HG02610 (cell line): Measurements from ENCODE around the gene CUZD1.

Experiments used
- ATAC-seq: cut with Tn5 transposase; IDR thresholded peaks from one replicate; pipeline ENCODE4 v1.9.1; 2021; ENCODE audit warnings: mild to moderate bottlenecking, moderate library complexity; ENCODE audit not compliant: unreplicated experiment

Gene CUZD1

DNA sequence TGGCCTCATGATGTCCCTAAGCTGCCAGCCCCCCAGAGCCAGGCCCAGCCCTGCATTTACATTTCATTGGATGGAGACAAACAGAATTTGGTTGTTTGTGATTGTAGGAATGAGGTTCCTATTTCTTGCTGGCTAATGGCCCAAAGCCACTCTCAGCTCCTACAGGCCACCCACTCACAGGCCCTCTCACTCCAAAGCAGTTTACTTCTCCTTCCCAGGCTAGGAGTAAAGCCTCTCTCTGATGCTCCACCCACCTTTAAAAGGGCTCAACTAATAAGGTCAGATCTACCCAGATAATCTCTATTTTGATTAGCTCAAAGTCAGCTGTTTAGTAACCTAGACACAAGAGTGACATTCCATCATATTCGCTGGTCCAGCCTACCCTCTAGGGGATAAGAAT is 11.2 kb upstream of the CUZD1 start:
- ATAC-seq, result no peak

DNA sequence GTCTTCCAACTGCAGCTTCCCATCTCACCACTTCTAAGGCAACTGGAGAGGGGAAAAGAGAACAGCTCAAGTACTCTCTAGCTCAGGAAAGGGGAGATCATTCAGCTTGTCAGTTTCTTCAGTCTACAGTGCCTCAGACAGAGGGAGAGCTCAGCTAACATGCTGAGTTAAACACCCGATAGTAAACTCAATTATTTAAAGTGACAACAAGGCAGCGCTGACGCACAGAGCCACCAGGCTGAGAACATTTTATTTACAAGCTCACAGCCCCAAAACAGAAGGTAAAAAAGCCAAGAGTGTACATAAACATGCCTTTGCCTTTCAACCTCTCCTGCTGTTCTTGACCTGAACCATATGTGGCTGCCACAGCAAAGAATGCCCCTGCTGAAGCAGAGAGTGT is 10.1 kb upstream of the CUZD1 start:
- no peak for ATAC-seq

DNA sequence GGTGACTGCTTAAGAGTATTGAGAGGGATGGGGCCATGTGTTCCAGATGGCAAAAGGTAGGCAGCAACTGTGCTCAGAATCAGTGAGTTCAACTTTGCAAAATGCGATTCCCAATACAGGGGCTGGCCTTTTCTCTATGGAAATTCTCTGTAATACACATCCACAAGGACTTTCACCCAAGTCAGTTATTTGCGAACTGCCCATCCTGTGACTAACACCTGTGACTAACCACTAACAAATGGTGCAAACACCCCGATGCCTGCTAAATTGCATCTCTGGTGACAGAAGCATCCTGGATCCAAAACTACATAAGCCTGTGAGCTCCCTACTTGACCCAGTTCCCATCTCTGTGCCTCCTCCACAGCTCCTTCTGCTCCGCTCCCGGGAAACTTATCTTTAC is 9.0 kb upstream of the CUZD1 start:
- ATAC-seq, result no peak

DNA sequence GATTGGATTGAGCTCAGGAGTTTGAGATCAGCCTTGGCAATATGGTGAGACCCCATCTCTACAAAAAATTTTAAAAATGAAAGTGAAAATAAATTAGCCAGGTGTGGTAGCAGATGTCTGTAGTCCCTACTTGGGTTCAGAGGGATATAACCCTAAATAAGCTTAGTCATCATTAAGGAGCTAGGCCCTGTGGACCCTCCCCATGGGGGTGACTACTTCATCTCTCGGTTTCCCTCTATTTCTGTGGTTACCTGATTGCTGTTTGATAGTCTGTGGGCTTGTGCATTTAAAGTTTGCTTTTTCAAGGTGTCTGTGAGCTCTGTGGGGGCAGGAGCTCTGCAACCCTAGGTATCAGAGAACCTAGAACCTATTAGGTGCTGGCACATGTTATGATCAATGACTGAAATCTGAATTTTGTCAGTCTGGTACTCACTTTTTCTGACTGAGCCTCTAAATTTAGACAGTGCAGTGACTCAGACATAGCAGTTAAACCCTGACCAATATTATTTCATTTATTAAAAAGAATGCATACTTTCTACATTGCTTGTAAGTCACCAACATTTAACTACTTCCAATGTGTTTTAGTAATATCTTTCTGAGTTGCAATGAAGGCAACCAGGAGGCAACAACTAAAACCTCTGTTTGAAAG is 8.1 kb upstream of the CUZD1 start:
- ATAC-seq, result no peak

DNA sequence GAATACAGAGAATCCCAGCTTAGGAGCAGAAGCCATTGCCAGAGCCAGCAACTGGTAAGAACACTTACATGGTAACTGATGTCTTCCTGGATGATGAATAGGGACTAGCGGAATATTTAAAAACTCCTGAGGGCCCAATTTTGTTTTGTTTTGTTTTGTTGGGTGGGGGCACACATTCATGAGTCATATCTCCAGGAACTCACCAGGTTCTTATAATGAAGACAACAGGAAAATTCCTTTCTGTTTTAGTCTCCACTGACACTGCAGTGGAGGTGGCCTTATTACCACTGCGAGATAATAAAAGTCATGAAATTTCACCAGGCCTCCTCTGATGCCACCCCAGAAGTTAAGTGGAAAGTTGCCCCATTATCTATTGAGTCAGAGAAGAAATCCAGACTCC is 6.6 kb upstream of the CUZD1 start:
- no peak for ATAC-seq

DNA sequence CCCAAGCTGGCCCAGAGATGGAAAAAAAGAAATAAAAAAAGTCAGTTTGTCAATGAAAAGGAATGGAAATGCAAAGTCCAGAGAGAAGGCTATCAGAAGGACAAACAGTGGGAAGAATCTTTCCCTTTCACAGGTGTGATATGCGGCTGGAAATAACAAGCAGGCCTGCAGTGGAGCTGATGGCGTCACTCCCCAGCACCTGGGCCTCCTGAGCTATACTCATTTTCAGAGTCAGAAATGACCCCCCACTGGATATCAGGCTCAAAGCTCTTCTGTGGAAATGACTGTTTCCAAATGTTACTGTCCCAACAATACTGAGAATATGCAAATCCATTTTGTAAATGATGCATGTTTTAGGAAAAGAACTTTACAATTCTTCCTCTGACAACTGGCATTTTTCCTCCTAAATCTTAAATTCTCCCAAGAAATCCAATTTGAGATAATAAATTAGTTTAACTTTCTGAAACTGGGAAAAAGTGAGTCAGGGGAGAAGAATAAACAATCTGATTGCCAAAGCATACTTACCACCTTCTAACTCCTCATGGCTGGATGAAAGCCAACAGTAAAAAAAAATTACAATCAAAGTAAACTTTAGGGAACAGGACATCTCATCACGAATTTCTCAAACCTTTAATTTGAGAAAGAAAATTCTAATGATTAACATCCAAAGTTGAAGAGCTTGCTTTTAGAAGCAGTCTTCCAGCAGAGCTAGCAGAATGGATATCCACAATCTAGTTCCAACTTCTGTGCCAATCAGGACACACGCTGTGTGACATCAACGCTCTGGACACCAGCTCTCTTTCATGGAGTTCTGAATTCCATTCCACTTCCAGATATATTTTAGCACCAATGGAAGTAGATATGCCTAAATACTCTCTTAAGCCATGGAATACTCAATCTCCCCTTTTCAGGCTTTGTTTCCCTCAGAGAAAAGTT is 5.3 kb upstream of the CUZD1 start:
- ATAC-seq, result no peak

DNA sequence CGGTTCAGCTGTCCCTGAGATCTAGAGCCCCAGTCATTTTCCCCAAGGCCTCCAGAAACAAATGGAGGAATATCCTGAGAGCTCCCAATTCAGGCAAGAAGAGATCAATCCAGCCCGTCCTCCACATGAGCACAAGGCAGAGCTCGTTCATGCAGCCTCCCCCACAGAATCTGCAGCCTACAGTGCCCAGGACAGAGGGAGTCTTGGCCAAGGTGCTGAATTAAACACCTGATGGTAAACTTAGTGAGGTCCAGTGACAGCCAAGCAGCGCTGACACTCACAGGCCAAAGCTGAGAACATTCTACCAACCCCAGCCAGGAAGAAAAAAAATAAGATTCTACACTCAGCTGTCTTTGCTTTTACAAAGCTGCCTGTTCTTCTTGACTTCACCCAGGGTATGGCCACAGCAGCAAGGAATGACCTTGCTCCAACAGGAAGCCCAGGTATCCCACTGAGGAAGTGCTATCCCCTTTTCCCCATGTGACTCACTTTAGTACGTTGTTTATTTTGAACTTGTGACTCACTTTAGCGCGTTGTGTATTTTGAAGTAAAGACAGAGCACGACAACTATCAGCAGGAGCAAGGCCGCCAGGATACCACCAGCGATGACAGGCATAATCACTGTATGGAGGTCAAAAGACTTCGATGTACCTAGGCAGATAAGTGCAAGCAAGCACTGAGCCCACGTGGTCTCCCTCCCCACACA is 4.4 kb upstream of the CUZD1 start:
- no peak for ATAC-seq

DNA sequence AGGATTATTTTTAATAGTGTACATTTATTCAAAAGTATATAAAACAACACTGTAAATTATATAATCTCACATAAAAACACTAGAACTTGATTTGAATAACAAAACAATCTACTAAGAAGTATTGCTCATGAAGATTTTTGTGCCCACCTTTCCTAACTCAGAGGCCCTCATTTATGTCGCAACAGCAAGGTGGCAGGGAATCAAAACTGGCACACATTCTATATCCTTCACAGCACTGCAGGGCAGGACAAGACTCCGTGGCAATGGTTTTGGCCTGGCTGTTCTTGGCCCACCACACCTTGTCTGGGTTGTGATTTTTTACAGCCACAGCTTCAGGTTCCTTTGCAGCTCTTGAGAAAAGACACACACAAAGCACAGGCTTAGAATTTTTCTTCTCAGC is 3.4 kb upstream of the CUZD1 start:
- ATAC-seq, result no peak

DNA sequence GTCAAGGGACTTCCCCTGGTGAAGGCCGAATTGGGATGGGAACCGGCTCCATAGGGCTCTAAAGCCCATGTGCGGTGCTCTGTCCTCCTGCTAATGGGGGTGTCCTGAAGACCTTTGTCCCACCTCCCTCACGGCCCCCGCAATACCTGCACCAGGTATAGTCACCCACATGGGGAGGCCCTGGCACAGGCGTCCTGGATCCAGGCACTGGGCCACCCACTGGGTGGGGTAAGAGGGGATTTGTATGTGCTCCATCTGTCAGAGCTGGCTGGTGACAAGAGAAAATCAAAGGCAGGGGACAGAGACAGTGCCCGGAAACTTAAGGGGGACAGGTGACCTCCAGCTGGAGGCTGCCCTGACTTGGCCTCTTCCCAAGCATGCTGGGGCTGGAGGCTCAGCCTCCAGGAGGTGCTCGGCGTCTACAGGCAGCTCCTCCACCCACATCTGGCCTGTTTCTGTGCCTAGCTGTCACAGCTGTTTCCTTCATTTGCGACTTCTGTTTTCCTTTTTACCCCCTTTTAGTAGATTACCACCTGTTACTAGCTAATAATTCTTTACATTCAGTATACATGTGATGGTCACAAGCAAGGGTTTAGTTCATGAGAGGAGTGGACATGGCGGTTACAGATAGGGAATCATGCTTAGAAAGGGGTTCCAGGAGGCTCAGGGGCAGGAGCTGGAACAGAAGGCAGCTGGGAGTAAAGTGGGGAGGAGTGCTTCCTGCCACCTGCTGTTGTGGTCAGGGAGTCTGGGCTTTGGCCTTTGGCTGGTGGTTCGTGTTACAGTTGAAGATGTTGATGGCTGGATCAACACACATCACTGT is 2.3 kb upstream of the CUZD1 start:
- no peak for ATAC-seq

DNA sequence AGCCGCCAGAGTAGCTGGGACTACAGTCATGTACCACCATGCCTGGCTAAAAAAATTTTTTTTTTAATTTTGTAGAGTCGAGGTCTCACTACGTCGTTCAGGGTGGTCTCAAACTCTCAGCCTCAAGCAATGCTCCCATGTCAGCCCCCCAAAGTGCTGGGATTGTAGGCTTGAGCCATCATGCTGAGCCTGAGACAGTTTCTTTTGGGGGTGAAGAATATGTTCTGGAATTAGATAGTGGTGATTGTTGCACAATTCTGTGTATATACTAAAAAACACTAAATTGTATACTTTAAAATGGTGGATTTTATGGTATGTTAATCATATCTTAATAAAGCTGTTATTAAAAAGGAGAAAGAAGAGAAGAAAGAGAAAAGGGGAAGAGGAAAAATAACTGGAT is 1.5 kb downstream of the CUZD1 start:
- no peak for ATAC-seq

DNA sequence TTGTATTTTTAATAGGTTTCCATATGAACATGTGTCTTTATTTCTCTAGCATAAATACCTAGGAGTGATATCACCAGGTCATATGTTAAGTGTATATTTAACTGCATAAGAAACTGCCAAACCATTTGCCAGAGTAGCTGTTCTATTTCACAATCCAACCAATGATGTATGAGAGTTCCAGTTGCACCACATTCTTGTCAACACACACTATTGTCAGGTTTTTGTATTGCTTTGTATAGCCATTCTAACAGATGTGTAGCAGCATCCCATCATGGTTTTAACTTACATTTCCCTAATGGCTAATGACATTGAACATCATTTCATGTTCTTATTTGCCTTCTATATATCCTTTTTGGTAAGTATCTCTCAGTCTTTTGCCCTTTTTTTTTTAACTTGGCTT is 4.1 kb downstream of the CUZD1 start:
- ATAC-seq, result no peak

DNA sequence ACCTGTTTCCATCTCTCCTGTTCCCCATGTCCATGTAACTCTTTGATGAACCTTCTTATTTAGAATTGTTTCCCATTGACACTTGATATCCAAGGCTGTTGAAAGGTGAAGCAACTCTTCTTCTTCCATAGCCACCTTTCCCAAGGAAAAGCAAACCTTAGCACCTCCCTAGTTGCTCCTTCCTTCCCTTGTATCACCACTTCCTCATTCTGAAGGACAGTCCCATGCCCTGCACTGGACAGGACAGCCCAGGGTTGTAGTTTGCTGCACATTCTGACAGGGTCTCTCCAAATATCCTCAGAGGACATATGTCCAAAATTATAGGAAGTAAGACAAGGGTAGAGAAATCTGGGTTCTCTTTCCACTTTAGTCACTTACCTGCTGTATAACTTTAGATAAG is 6.2 kb downstream of the CUZD1 start:
- ATAC-seq, result no peak

DNA sequence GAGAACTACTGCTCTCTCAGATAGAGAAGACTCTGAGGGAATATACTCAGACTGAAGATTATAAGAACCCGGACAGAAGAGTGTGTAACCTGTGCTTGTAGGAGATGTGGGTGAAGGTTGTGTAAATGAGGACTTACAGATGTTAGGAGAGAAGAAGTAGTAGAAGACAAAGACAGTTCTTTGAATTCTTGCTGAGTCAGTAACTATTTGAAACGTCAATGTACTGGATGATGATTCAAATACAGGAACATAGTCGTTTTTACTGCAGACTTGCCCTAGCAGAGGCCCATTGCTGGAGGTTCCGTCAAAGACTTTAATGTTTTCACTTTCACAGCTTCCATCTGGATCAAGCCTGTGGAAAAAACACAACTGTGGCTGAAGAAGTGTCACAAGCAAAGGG is 6.8 kb downstream of the CUZD1 start:
- no peak for ATAC-seq

DNA sequence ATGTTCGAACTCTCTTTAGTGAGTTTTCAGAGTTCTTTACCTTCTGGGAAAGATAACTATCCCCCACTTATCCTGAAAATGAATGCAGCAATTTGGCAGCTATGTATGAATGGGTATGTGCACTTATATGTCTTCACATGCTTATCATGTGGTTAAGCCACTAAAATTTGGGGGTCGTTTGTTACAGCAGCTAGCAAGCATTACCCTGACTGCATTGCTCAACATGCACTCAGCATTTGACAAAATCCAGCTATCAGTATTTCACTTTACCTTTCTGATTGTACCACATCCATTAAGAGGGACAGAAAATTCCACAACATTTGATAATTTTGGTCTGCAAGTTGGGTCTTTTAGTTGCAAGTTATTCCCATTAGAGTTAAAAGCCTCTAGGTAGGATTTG is 9.7 kb downstream of the CUZD1 start:
- no peak for ATAC-seq

DNA sequence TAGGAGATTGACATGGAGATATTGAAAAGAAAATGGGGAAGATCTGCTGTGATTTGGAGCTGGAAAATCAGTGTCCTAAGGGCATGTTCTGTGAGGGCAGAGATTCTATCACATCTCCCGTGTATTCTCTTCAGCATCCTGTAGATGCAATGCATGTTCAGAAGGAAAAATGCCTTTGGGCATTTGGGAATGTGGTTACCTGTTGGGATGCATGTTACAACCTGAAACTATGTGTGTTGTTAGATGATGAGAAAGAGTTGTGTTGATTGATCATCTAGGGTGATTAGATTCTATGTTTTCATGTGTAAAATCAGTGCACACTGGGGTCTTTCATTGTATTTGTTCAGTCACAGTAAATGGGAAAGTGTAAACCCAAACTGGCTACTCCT is 14.7 kb downstream of the CUZD1 start:
- ATAC-seq, result no peak

DNA sequence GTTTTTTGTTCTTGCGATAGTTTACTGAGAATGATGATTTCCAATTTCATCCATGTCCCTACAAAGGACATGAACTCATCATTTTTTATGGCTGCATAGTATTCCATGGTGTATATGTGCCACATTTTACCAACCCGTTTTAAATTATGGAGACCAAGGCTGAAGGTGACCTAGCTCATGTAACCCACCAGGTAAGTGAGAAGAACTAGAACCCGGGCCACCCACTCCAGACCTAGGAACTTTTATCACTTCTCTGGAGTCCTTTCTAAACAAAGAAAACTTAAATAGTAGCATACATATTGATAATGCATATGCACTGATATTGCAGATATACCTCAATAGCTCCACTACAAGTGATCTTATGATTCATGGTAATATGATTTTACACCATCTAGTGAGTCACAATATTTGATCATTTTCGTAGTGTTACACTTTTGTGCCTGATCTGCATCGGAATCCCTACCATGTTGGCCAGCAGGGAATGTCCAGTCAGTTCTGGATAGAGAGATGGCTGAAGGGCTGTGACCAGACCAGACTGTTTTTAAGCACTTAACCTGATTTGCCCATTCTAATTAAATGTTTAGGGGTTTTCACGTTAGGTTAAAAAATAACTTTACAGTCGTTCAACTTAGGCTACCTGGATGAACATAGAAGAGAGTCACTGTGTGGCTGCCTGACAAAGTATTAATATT is 15.2 kb downstream of the CUZD1 start:
- ATAC-seq, result no peak

DNA sequence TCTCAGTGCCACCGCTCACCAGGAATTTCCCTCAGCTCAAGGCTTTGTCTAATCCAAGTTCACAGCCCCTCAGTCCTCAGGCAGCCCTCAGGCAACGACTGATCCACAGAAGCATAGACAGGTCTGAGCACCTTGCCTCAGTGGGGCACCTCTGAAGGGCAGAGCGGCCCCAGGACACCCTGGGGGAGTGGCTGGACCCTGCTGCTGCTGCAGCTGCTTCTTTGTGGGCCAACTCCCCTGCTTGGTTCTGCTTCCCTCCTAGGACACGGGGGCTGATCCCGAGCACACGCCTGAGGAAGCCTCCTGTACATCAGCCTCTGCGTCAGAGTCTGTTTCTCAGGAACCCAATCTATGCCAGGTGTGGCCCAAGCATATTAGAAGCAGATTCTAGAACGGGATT is 16.2 kb downstream of the CUZD1 start:
- no peak for ATAC-seq

DNA sequence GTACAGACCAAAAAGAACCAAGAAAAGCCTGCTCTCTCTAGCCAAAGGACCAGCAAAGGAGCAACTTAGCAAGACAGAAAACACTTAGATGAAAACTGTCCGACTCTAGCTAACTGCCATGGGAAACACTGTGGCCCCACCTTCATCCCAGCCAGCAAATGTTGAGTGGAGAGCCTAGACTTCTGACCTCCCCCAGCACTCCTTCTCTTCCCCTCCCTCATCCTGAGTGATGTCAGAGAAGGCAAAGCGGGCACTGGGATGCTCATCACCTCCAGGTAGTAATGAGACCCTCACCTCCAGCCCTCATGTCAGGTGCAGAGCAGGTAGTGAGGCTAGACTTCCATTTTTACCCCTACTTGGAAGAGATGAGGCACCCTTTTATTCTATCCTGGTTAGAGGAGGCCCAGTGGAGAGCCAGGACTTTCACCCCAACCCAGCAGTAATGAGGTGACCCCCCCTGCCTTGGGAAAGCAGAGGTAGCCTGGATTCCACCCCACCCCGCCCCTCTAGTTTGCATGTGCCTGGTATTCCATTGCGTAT is 16.9 kb downstream of the CUZD1 start:
- no peak for ATAC-seq

DNA sequence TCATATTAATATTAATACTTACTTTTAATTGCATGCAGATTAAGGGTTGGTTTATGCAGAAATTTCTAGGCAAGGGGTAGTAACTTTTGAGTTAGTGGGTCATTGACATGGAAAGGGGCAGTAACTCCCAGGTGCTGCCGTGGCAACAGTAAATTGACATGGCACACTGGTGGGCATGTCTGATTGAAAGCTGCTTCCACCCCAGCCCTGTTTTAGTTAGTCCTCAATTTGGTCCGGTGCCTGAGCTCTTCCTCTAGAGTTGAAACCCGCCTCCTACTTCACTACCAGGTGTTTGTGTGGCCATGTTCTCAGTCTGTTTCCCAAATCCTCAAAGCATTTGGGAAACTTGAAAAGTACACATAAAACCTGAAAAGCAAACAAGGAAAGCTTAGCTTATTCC is 18.4 kb downstream of the CUZD1 start:
- ATAC-seq, result no peak

DNA sequence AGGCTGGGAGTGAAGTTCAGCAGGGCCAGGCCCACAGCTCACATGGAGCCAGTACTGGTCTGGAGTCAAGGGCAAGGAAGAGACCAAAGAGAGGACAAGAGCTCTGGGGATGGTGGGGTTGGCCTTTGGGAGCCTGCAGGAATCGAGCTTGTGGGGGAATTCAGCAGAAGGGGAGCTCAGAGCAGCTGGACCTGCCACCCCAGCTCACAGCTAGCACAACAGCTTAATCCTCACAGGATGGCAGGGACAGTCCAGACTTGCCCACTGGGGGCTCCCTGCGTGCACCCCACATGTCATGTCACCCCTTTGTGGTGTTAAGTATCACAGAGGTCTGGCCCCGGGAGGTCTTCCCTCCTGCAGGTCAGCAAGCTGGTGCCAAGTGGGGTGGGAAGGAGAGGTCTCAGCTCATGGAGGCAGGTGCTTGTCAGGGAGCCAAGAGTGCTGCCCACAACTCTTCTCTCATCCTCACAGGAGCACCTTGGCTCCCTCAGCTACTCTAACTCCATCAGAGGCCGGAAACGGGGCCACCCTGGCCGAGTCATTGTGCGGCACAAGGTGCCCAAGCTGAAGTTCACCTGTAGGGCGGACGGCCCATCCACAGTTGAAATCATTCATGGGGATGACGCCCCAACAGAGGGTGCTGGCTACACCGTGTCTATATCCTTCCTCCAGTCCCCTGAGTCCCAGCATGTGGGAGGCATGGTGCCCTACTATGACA is 22.5 kb downstream of the CUZD1 start:
- ATAC-seq, result no peak
